Vagina (tissue), 2 donors: Measurements from ENCODE around the gene MARCHF6. TPM values are rescaled to one million over a fixed set of nuclear protein-coding genes. Genes with fewer than 3 reads are reported as not detected.

Experiments
- DNase-seq, 2 donors: peaks; one replicate each; pipeline ENCODE4 v3.0.0-alpha.2; 2017; ENCODE audit errors: extremely low spot score in 2 of 2
- H3K27ac ChIP-seq: fragments of 200-600 bp; sonication (generic); one replicate; pipeline ENCODE4 v1.5.1; 2019
- H3K27me3 ChIP-seq: fragments of 200-600 bp; sonication (generic); one replicate; pipeline ENCODE4 v1.5.1; 2019
- H3K36me3 ChIP-seq, 2 donors: fragments of 200-600 bp; sonication (generic); one replicate each; pipeline ENCODE4 v1.5.1; 2017 to 2019
- H3K4me1 ChIP-seq: fragments of 200-600 bp; sonication (generic); one replicate; pipeline ENCODE4 v1.5.1; 2019
- H3K4me3 ChIP-seq, 2 donors: fragments of 200-600 bp; sonication (generic); 1 replicate in 1 of 2; 2 replicates in 1 of 2; pipeline ENCODE4 v1.5.1; 2016 to 2019
- H3K9me3 ChIP-seq: fragments of 200-600 bp; sonication (generic); one replicate; pipeline ENCODE4 v1.5.1; 2019
- POLR2A ChIP-seq, 2 donors: fragments of 450-650 bp; IDR thresholded peaks; one replicate each; pipeline ENCODE4 v1.6.1; 2017; ENCODE audit warnings: antibody characterized with exemption in 2 of 2, mild to moderate bottlenecking in 2 of 2, moderate library complexity in 2 of 2
- POLR2AphosphoS5 ChIP-seq, 2 donors: sonication (generic); formaldehyde crosslinking; IDR thresholded peaks; one replicate each; pipeline ENCODE4 v1.9.0; 2017; ENCODE audit warnings: antibody characterized with exemption in 2 of 2, mild to moderate bottlenecking in 2 of 2, low read depth in 1 of 2; ENCODE audit not compliant: insufficient read depth in 1 of 2
- intact Hi-C: fragments of 100-400 bp; cut with DNase I; formaldehyde crosslinking; loops from one replicate; pipeline ENCODE4 v1.15.1; 2023
- total RNA-seq: library from RNA; depleted of rRNA; stranded (reverse); fragments of >200 nt; gene quantifications from one replicate; pipeline ENCODE4 v1.2.3, GENCODE V29; 2016
- TF ChIP-seq, protein P1 (sequence below), 3 experiments: fragments of 450-650 bp in 2 of 3; fragments of 200-600 bp in 1 of 3; sonication (generic) in 1 of 3; IDR thresholded peaks; one replicate each; pipeline ENCODE4 v1.5.1; 2017 to 2019; ENCODE audit warnings: antibody characterized with exemption in 3 of 3, mild to moderate bottlenecking in 2 of 3, moderate library complexity in 2 of 3

The MARCHF6 gene, protein sequence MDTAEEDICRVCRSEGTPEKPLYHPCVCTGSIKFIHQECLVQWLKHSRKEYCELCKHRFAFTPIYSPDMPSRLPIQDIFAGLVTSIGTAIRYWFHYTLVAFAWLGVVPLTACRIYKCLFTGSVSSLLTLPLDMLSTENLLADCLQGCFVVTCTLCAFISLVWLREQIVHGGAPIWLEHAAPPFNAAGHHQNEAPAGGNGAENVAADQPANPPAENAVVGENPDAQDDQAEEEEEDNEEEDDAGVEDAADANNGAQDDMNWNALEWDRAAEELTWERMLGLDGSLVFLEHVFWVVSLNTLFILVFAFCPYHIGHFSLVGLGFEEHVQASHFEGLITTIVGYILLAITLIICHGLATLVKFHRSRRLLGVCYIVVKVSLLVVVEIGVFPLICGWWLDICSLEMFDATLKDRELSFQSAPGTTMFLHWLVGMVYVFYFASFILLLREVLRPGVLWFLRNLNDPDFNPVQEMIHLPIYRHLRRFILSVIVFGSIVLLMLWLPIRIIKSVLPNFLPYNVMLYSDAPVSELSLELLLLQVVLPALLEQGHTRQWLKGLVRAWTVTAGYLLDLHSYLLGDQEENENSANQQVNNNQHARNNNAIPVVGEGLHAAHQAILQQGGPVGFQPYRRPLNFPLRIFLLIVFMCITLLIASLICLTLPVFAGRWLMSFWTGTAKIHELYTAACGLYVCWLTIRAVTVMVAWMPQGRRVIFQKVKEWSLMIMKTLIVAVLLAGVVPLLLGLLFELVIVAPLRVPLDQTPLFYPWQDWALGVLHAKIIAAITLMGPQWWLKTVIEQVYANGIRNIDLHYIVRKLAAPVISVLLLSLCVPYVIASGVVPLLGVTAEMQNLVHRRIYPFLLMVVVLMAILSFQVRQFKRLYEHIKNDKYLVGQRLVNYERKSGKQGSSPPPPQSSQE
- 68.8 TPM for total RNA-seq

DNA sequence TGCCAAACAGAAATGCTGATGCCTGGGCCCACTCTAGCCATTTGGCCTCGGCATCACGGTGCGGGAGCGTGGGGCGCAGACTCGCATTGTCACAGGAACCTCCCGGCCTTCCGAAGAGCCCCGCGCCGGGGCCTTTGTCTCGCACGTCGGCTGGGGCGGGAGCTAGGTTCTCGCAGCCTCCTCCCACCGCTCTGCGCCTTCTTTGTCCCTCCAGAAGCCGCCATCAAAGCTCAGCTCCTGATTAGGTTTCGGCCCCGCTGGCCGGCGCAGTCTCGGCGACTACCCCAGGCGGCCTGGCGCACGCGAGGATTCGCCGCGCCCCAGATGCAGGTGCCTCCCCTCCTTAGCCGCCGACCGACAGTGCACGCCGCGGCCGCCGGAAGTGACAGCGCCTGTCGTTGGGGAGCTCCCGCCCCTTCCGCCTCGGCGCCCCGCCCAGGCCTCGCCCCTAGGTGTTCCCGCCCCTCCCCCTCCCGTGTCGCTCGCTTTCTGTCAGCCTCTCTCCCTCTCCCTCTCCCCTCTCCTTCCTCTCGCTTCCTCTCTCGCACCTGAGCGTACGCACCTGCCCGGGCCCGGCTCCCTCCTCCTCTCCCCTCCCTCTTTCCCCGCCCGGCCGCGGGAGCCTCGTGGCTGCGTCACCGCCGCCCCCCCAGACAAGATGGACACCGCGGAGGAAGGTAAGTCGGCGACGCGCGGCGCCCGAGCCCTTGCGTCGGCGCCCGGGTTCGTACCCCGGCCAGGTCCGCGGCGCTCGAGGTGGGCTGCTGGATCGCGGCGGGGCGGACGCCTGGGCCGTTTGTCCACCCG lies at the start of gene MARCHF6:
MARCHF6 (plus strand) TSS at position 455 of the 807 bp plus-strand sequence; CDS start at position 659, 204 bp downstream.
- peak within 1 kb of the TSS; percentile 86 to 91 for H3K4me3 ChIP-seq
- intact Hi-C loops, result no loop called here
- TF ChIP-seq POLR2A (IDR thresholded peaks at IDR 0.05) (peak in 1 of 2 donors; percentile 92), POLR2AphosphoS5 (IDR thresholded peaks at IDR 0.05; ENCODE audit: insufficient read depth in 1 of 2, low read depth in 1 of 2) (peak; percentile 68 to 99)
- TF ChIP-seq, protein P1, sequence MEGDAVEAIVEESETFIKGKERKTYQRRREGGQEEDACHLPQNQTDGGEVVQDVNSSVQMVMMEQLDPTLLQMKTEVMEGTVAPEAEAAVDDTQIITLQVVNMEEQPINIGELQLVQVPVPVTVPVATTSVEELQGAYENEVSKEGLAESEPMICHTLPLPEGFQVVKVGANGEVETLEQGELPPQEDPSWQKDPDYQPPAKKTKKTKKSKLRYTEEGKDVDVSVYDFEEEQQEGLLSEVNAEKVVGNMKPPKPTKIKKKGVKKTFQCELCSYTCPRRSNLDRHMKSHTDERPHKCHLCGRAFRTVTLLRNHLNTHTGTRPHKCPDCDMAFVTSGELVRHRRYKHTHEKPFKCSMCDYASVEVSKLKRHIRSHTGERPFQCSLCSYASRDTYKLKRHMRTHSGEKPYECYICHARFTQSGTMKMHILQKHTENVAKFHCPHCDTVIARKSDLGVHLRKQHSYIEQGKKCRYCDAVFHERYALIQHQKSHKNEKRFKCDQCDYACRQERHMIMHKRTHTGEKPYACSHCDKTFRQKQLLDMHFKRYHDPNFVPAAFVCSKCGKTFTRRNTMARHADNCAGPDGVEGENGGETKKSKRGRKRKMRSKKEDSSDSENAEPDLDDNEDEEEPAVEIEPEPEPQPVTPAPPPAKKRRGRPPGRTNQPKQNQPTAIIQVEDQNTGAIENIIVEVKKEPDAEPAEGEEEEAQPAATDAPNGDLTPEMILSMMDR (IDR thresholded peaks at IDR 0.05), result no peak
- H3K4me1 ChIP-seq, result peaks cover 37% of the 10 kb centered on the region
- no peaks in the 10 kb centered on the region for H3K9me3 ChIP-seq
- H3K27me3 ChIP-seq, result no peaks in the 10 kb centered on the region
- no peak for DNase-seq
- H3K36me3 ChIP-seq, result no peaks in the 10 kb centered on the region
- peak within 1 kb of the TSS; percentile 98 for H3K27ac ChIP-seq

DNA sequence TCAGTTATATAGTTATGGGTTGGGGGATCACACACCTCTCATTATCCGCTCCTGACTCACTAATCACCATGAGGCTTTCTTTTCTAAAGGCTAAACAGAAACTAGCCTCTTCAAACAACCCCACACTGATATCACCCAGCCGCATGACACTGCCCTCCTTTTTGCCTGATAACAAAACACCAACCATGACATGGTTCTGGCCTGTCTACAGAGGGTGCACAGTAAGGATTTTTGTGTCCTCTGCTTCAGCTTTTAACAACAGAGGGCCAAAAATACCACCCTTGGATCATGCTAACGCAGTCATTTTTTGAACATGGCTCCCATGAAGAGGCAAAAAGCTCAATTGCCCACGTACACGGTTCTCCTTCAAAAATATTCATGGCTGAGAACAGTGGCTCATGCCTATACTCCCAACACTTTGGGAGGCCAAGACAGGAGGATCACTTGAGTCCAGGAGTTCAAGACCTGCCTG lies 49.8 kb upstream of the MARCHF6 start:
- H3K9me3 ChIP-seq, result no peaks in the 10 kb centered on the region
- no peak overlapping the region for H3K27ac ChIP-seq
- no peak overlapping the region for H3K4me3 ChIP-seq
- TF ChIP-seq, protein P1 (IDR thresholded peaks at IDR 0.05), result no peak
- TF ChIP-seq POLR2A (IDR thresholded peaks at IDR 0.05) (no peak), POLR2AphosphoS5 (IDR thresholded peaks at IDR 0.05; ENCODE audit: insufficient read depth in 1 of 2, low read depth in 1 of 2) (no peak)
- no peak for DNase-seq
- intact Hi-C loops, result no loop called here
- H3K27me3 ChIP-seq, result no peaks in the 10 kb centered on the region
- H3K4me1 ChIP-seq, result peaks cover 17% of the 10 kb centered on the region
- no peaks in the 10 kb centered on the region for H3K36me3 ChIP-seq

DNA sequence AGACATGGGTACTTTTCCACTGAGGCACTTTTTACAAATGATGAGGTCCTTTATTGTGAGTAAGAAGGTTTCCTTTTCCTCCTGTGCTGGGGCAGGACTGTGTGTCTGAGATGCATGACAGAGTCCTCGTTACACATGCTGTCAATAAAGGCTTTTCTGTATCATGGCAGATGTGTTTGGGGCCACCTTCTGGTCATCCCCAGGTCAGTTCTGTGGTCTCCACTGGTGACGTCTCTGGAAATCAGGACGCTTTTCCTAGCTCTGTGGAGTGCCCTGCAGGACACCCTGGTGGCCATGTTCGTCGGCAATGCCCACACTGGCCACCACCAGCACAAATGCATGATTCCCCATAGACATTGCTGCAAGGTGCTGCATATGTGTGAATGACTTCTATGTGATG lies 48.6 kb upstream of the MARCHF6 start:
- Histone ChIP-seq H3K27me3 (no peaks in the 10 kb centered on the region), H3K27ac (no peak overlapping the region), H3K4me3 (no peak overlapping the region), H3K36me3 (no peaks in the 10 kb centered on the region), H3K4me1 (peaks cover 17% of the 10 kb centered on the region), H3K9me3 (no peaks in the 10 kb centered on the region)
- DNase-seq, result no peak
- intact Hi-C loops, result no loop called here
- no peak for TF ChIP-seq POLR2AphosphoS5 (IDR thresholded peaks at IDR 0.05; ENCODE audit: insufficient read depth in 1 of 2, low read depth in 1 of 2)
- TF ChIP-seq, protein P1 (IDR thresholded peaks at IDR 0.05), result no peak
- TF ChIP-seq POLR2A (IDR thresholded peaks at IDR 0.05), result no peak

DNA sequence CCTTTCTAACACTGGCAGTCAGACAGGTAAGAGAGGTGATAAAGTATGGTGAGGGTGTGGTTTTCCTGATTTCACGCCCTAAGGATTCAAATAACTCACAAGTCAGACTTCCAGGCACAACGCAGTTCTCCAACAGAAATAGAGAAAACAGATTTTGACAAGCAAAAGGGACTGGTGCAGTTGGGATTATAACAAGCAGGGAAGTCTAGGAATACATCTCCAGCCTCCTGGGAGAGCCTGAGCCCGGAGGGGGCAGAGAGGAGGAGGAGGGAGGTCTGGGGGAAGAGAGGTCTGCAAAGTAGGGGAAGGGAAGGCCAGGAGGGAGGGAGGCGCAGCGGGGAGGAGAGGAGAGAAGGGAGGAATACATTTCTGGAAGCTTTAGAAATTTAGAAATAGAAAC lies 47.4 kb upstream of the MARCHF6 start:
- peaks cover 17% of the 10 kb centered on the region for H3K4me1 ChIP-seq
- H3K36me3 ChIP-seq, result no peaks in the 10 kb centered on the region
- no peak overlapping the region for H3K27ac ChIP-seq
- H3K27me3 ChIP-seq, result no peaks in the 10 kb centered on the region
- H3K4me3 ChIP-seq, result peak overlapping the region in 1 of 2 donors; percentile 65
- H3K9me3 ChIP-seq, result no peaks in the 10 kb centered on the region
- DNase-seq, result no peak
- intact Hi-C loops, result no loop called here
- TF ChIP-seq POLR2AphosphoS5 (IDR thresholded peaks at IDR 0.05; ENCODE audit: insufficient read depth in 1 of 2, low read depth in 1 of 2), result no peak
- TF ChIP-seq POLR2A (IDR thresholded peaks at IDR 0.05), result no peak
- TF ChIP-seq, protein P1 (IDR thresholded peaks at IDR 0.05), result no peak
